ENCODE measurements around the gene TRIO.

The TRIO gene

DNA sequence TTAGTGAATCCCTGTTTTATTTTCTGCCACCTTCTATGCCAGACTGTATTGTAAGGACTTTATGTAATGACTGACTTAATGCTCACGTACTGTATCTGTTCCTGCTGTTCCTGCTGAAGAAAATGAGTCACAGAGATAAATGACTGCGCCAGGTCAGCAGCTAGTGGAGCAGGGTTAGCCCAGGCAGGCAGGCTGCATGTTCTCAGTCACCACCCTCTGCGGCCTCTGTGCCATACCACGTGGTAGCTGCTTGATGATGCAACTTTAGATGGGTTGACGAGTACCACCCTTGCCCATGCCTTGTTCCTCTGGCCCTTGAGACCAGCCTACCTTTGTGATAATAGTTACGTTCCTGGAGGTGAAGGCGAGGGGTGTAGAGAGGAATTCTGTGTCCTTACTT is 161.9 kb downstream of the TRIO start:
- Histone ChIP-seq H3K9me3 (ENCODE audit: control insufficient read depth, insufficient read depth, low read length) (no peaks in the 10 kb centered on the region), H3K4me2 (ENCODE audit: low read length) (no peak overlapping the region), H3F3A (ENCODE audit: control insufficient read depth, insufficient read depth) (no peaks in the 10 kb centered on the region), H3K27ac (ENCODE audit: low read depth, low read length) (no peak overlapping the region), H4K20me1 (ENCODE audit: control insufficient read depth, insufficient read depth, low read depth, low read length) (no peaks in the 10 kb centered on the region), H3K79me2 (ENCODE audit: control insufficient read depth, low read length) (no peaks in the 10 kb centered on the region), H3K4me1 (ENCODE audit: control insufficient read depth, low read length) (no peaks in the 10 kb centered on the region), H3K36me3 (ENCODE audit: control insufficient read depth, low read length) (peaks cover 6% of the 10 kb centered on the region), H3K4me3 (ENCODE audit: low read length) (no peak overlapping the region), H3K9me2 (replicated peaks; ENCODE audit: control insufficient read depth, low read length) (no peaks in the 10 kb centered on the region; the same call in 1 of the 2 replicates), H3K27me3 (ENCODE audit: control insufficient read depth, low read length) (no peaks in the 10 kb centered on the region)
- TF ChIP-seq EZH2phosphoT487 (IDR thresholded peaks at IDR 0.05; ENCODE audit: borderline replicate concordance, low read length) = no peak
- TF ChIP-seq, protein P1, sequence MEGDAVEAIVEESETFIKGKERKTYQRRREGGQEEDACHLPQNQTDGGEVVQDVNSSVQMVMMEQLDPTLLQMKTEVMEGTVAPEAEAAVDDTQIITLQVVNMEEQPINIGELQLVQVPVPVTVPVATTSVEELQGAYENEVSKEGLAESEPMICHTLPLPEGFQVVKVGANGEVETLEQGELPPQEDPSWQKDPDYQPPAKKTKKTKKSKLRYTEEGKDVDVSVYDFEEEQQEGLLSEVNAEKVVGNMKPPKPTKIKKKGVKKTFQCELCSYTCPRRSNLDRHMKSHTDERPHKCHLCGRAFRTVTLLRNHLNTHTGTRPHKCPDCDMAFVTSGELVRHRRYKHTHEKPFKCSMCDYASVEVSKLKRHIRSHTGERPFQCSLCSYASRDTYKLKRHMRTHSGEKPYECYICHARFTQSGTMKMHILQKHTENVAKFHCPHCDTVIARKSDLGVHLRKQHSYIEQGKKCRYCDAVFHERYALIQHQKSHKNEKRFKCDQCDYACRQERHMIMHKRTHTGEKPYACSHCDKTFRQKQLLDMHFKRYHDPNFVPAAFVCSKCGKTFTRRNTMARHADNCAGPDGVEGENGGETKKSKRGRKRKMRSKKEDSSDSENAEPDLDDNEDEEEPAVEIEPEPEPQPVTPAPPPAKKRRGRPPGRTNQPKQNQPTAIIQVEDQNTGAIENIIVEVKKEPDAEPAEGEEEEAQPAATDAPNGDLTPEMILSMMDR (IDR thresholded peaks at IDR 0.05; ENCODE audit: low read depth, low read length, poor library complexity, severe bottlenecking) = no peak

DNA sequence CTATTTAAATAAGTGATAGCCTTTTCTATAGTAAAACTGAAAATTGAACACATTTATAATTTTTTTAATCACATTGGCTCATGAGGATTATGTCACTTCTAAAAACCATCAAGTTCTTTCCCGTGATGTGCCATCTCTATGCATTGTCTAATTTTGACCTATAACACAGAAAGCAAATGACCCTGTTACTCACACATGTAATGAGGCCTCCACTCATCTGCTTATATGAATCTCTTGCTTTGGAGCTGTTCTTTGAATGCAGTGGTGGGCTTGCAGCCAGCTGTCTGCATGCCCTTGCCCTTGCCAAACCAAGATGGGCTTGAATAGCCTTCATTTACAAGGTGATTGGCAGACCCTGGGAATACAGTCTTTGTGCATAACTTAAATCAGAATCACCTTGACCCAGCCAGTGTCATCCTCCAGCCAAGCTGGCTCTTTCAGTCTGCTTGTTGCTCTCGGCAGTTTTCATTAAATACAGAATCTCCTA is 163.2 kb downstream of the TRIO start:
- H3K79me2 ChIP-seq (ENCODE audit: control insufficient read depth, low read length) = no peaks in the 10 kb centered on the region
- H3K36me3 ChIP-seq (ENCODE audit: control insufficient read depth, low read length) = peaks cover 6% of the 10 kb centered on the region
- H3K27me3 ChIP-seq (ENCODE audit: control insufficient read depth, low read length) = no peaks in the 10 kb centered on the region
- H3K9me3 ChIP-seq (ENCODE audit: control insufficient read depth, insufficient read depth, low read length) = no peaks in the 10 kb centered on the region
- no peaks in the 10 kb centered on the region for H3K4me1 ChIP-seq (ENCODE audit: control insufficient read depth, low read length)
- no peaks in the 10 kb centered on the region for H4K20me1 ChIP-seq (ENCODE audit: control insufficient read depth, insufficient read depth, low read depth, low read length)
- H3K4me3 ChIP-seq (ENCODE audit: low read length) = no peak overlapping the region
- no peak overlapping the region for H3K4me2 ChIP-seq (ENCODE audit: low read length)
- H3K27ac ChIP-seq (ENCODE audit: low read depth, low read length) = no peak overlapping the region
- no peaks in the 10 kb centered on the region; the same call in 1 of the 2 replicates for H3K9me2 ChIP-seq (replicated peaks; ENCODE audit: control insufficient read depth, low read length)
- no peak for TF ChIP-seq EZH2phosphoT487 (IDR thresholded peaks at IDR 0.05; ENCODE audit: borderline replicate concordance, low read length)
- TF ChIP-seq, protein P1 (IDR thresholded peaks at IDR 0.05; ENCODE audit: low read depth, low read length, poor library complexity, severe bottlenecking) = no peak
- no peaks in the 10 kb centered on the region for H3F3A ChIP-seq (ENCODE audit: control insufficient read depth, insufficient read depth)

DNA sequence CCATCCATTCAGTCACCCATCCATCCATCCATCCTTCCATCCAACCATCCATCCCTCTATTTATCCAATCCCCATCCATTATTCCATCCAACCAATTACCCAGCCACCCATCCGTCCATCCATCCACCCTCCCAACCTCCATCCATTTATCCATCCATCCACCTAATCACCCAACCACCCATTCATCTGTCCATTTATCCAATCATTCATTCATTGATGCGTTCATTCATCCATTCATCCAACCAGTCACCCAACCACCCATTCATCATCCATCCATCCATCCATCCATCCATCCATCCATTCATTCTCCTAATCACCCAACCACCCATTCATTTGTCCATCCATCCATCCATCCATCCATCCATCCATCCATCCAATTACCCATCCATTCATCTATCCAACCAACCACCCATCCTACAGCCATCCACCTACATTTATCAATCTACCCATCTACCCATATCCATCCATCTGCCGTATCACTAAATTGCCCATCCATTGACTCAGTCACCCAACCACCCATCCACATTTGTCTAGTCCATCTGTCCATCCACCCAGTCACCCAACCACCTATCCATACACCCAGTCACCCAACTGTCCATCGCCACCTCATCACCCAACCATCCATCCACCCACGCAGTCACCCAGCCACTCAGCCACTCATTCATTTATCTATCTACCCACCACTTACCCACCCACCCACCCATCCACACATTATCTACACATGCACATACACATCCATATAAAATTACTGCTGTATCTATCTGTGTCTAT is 165.4 kb downstream of the TRIO start:
- TF ChIP-seq, protein P1 (IDR thresholded peaks at IDR 0.05; ENCODE audit: low read depth, low read length, poor library complexity, severe bottlenecking) = no peak
- no peak for TF ChIP-seq EZH2phosphoT487 (IDR thresholded peaks at IDR 0.05; ENCODE audit: borderline replicate concordance, low read length)
- no peaks in the 10 kb centered on the region; the same call in 1 of the 2 replicates for H3K9me2 ChIP-seq (replicated peaks; ENCODE audit: control insufficient read depth, low read length)
- H3K27me3 ChIP-seq (ENCODE audit: control insufficient read depth, low read length) = no peaks in the 10 kb centered on the region
- H3F3A ChIP-seq (ENCODE audit: control insufficient read depth, insufficient read depth) = no peaks in the 10 kb centered on the region
- H4K20me1 ChIP-seq (ENCODE audit: control insufficient read depth, insufficient read depth, low read depth, low read length) = no peaks in the 10 kb centered on the region
- no peak overlapping the region for H3K4me3 ChIP-seq (ENCODE audit: low read length)
- no peaks in the 10 kb centered on the region for H3K4me1 ChIP-seq (ENCODE audit: control insufficient read depth, low read length)
- H3K4me2 ChIP-seq (ENCODE audit: low read length) = no peak overlapping the region
- no peaks in the 10 kb centered on the region for H3K79me2 ChIP-seq (ENCODE audit: control insufficient read depth, low read length)
- peaks cover 6% of the 10 kb centered on the region for H3K36me3 ChIP-seq (ENCODE audit: control insufficient read depth, low read length)
- no peaks in the 10 kb centered on the region for H3K9me3 ChIP-seq (ENCODE audit: control insufficient read depth, insufficient read depth, low read length)
- H3K27ac ChIP-seq (ENCODE audit: low read depth, low read length) = no peak overlapping the region
